ENCODE results near the gene PHETA1.

The PHETA1 gene

DNA sequence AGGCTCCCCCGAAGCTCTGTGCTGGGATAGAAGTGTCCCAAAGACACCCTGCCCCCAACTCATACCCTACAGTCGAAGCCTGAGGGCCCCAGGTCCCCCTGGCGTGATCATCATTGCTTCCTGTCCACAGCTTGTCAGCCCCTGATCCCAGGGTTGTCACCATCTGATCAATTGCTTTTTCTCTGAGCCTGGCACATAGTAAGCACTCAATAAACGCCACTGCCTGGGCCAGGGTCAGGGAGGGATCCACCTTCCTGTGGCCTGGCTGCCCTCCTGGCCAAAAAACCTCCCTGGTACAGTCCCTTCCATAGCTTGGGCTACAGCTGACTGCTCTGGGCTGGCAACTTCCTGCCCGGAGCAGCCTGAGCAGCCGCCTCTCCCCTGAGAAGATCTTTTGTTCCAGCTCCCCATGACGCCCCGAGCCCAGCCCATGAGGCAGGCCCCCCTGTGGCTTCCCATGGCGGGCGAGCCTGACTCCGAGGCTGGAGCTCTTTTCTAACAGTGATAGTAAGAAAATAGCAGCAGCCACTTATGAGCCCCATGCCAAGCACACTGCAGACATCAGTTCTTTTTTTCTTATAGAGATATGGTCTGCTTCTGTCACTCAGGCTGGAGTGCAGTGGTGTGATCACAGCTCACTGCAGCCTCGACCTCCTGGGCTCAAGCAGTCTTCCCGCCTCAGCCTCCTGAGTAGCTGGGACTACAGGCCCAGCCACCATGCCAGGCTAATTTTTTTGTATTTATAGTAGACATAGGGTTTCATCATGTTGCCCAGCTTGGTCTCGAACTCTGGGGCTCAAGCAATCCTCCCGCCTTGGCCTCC, 43.3 kb upstream of the PHETA1 start:
- TF ChIP-seq, protein P1, sequence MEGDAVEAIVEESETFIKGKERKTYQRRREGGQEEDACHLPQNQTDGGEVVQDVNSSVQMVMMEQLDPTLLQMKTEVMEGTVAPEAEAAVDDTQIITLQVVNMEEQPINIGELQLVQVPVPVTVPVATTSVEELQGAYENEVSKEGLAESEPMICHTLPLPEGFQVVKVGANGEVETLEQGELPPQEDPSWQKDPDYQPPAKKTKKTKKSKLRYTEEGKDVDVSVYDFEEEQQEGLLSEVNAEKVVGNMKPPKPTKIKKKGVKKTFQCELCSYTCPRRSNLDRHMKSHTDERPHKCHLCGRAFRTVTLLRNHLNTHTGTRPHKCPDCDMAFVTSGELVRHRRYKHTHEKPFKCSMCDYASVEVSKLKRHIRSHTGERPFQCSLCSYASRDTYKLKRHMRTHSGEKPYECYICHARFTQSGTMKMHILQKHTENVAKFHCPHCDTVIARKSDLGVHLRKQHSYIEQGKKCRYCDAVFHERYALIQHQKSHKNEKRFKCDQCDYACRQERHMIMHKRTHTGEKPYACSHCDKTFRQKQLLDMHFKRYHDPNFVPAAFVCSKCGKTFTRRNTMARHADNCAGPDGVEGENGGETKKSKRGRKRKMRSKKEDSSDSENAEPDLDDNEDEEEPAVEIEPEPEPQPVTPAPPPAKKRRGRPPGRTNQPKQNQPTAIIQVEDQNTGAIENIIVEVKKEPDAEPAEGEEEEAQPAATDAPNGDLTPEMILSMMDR (IDR thresholded peaks at IDR 0.05), result no peak

DNA sequence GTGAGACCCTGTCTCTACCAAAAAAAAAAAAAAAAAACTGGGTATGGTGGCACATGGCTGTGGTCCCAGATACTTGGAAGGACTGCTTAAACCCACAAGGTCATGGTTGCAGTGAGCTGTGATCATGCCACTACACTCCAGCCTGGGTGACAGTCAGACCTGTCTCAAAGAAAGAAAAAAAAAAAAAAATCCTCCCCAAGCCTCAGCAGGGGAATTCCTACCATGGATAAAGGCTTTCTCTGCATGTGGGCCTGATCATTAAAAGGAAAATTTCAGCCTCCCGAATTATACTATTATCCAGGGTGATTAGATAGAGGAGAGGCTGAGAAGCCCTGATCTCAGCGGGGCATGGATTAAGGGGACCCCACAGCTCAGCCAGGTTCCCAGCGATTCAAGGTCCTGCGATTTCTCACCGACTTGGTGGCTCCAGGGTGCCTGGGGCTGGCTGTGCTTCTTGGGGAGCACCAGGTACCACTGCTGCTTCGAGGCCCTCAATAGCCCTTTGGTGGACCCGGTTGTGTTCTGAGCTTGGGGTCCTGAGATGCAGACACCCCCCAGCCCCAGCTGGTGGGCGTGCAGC, 42.4 kb upstream of the PHETA1 start:
- TF ChIP-seq, protein P1 (IDR thresholded peaks at IDR 0.05), result no peak

DNA sequence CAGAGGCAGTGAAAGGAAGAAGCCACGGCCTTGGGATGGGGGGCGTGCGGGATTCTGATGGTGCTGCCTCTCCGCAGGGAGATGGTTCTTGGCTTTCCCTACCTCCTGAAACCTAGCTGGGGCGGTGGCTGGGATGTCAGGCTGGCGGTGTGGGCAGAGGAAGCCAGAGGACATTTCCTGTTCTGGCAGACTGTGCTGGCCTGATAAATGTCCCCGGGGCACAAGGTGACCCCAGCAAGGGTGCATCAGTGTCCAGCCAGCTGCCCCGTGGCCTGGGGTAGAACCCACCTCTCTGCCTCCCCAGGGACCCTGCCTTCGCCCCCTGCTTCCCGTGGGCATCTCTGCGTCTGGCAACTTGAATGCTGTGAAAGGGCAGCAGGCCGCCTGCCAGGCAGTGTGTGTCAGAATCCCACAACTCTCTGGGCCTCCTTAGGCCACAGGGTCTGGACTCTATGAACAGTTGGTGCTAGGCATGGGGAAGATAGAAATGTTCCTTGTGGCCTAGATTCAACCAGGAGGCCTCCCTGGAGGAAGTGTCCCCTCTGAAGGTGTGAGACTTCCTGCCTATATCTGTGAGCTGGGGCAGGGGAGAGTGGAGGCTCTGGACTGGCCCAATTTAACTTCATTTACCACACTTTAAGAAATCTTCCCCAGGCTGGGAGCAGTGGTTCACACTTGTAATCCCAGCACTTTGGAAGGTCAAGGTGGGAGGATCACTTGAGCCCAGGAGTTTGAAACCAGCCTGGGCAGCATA, 41.7 kb upstream of the PHETA1 start:
- TF ChIP-seq, protein P1 (IDR thresholded peaks at IDR 0.05), result no peak

DNA sequence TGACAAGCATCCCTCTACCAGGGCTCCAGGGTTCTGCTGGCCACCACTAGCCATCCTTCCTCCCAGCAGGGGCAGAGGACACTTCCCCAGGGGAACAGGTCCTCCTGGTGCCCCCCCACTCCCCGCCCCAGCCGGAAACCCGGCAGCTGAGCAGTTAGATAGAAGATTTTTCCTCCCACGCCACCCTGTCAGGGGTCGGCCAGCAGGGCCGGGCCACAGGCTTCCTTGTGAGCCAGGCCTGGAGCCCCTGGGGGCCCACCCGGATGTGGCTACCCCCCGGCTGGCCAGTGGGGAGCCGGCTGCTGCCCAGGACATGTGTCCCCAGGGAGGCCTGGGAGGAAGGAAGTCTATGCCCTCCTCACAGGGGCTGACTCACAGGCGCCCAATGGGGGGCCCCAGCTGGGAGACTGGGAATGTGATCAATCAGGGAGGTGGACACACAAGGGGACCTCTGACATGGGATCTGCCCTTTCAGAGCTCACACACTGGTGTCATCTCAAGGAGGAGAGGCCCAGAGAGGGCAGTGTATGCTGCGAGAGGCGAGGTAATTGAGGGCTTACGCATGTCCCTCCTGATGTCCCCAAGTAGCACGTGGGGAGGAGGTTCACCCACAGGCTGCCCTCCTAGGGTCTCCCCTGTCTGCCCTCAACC, 41.0 kb upstream of the PHETA1 start:
- TF ChIP-seq, protein P1 (IDR thresholded peaks at IDR 0.05), result no peak

DNA sequence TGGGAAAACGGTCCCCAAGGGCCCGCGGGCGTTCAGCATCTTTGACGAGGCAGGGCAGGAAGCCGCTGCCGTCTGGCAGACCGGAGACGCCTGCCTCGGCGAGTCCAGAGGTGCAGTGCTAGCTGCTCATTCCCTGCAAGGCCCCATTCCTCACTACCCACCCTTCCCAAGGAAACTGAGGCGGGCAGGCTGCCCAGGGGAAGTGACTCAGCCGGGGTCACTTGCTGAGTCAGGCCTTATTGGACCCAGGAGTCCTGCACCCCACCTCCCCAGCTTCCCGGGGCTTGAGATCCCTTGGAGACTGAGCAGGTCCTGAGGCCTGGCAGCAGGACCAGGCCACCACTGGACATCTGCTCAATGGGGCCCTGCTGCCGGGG, 40.5 kb upstream of the PHETA1 start:
- TF ChIP-seq, protein P1 (IDR thresholded peaks at IDR 0.05), result no peak

DNA sequence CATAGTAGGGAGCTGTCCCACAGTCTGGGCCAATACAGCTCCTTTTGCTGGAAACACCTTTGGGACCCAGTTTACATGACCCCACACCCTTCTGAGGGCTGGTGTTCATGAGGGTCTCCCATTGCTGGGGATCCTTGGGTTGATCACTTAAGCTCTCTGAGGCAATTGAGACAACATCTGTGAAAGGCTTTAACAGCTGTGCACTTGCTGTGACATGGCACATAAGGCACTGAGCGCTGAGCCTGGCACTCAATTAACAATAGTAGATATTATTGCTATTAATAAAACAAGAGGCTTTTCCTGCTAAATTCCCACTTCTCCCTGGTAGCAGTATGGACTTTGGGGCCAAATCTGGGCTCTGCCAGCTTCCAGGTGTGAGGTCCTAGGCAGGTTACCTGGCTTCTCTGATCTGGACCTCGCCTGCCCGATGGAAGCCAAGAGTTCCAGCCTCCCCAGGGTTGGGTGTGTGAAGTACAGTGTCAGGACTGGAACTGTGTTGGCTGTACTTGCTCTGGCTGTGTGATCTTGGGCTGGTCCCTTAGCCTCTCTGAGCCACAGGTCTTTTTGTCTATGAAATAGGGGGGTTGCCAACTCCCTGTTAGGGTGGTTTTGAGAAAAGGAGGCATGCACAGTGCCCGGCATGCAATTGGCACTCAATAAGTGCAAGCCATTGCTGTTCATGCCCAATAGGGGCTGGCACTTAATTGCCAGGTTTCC, 39.9 kb upstream of the PHETA1 start:
- TF ChIP-seq, protein P1 (IDR thresholded peaks at IDR 0.05), result no peak

DNA sequence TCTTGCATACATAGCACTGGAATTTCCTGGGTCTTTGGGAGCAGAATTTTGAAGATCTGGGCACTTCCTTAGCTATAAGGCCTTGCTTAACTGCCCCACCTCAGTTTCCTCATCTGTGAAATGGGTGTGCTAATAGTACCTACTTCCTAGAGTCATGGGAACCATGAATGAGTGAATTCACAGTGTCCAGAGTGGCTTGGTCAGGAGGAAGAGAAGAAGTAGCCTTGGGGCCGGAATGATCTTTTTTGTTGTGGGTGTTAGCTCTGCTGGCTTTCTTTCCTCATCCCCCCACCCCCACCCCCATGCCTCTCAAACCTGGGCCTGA, 39.2 kb upstream of the PHETA1 start:
- TF ChIP-seq, protein P1 (IDR thresholded peaks at IDR 0.05), result no peak
